Measurements from ENCODE around the gene DERL2. TPM values are rescaled to one million over a fixed set of nuclear protein-coding genes. Genes with fewer than 3 reads are reported as not detected.

The DERL2 gene
- total RNA-seq, 1 donor, result 45.3 TPM

GRCh38 chr17:5430413-5430999 lies 55.5 kb downstream of the DERL2 start:
- no peak overlapping the region for H3K4me3 ChIP-seq (ENCODE audit: low read depth, low read length)
- TF ChIP-seq CTCF (IDR thresholded peaks at IDR 0.05; ENCODE audit: insufficient read depth, low read depth, low read length), result no peak
- no peak for DNase-seq (ENCODE audit: low read depth)

- no peak for TF ChIP-seq CTCF (IDR thresholded peaks at IDR 0.05; ENCODE audit: insufficient read depth, low read depth, low read length)
- no peak overlapping the region for H3K4me3 ChIP-seq (ENCODE audit: low read depth, low read length)
- peak; percentile 10 for DNase-seq (ENCODE audit: low read depth)
Measured at GRCh38 chr17:5429191-5429887, 56.6 kb downstream of the DERL2 start.

GRCh38 chr17:5425826-5426225 lies 60.2 kb downstream of the DERL2 start:
- no peak for DNase-seq (ENCODE audit: low read depth)
- no peak overlapping the region for H3K4me3 ChIP-seq (ENCODE audit: low read depth, low read length)
- TF ChIP-seq CTCF (IDR thresholded peaks at IDR 0.05; ENCODE audit: insufficient read depth, low read depth, low read length), result no peak

GRCh38 chr17:5424909-5425308 lies 61.1 kb downstream of the DERL2 start:
- no peak for TF ChIP-seq CTCF (IDR thresholded peaks at IDR 0.05; ENCODE audit: insufficient read depth, low read depth, low read length)
- no peak overlapping the region for H3K4me3 ChIP-seq (ENCODE audit: low read depth, low read length)
- peak; percentile 68 for DNase-seq (ENCODE audit: low read depth)

- TF ChIP-seq CTCF (IDR thresholded peaks at IDR 0.05; ENCODE audit: insufficient read depth, low read depth, low read length), result peak; percentile 5
- no peak overlapping the region for H3K4me3 ChIP-seq (ENCODE audit: low read depth, low read length)
- DNase-seq (ENCODE audit: low read depth), result peak; percentile 28
Measured at GRCh38 chr17:5422505-5422904, 63.5 kb downstream of the DERL2 start.

Other genes with a start within 250 kb of the DERL2 start
- 37.4 and 50.5 TPM in 2 replicates for gene RABEP1, start 203.9 kb downstream of the DERL2 start, total RNA-seq
- gene NUP88, start 66.5 kb downstream of the DERL2 start, total RNA-seq, result 96.3 and 106 TPM in 2 replicates
- 35.0 and 39.6 TPM in 2 replicates for gene RPAIN, start 66.0 kb downstream of the DERL2 start, total RNA-seq
- gene C1QBP, start 47.0 kb downstream of the DERL2 start, total RNA-seq, result 179 and 233 TPM in 2 replicates
- gene DHX33, start 17.2 kb downstream of the DERL2 start, total RNA-seq, result 14.2 and 14.8 TPM in 2 replicates
- 10.3 and 18.6 TPM in 2 replicates for gene MIS12, start 388 bp upstream of the DERL2 start, total RNA-seq
- 33.2 and 45.1 TPM in 2 replicates for gene NLRP1, start 98.3 kb upstream of the DERL2 start, total RNA-seq

All from fibroblast of villous mesenchyme (primary cell).